HG02571 (cell line): ENCODE measurements around the gene SRRM5.
"Not testable (repeated sequence)": the region's sequence is repeated elsewhere in the genome, so short reads cannot be mapped to it uniquely, and the experiment has no call there.

Source experiments
- ATAC-seq: cut with Tn5 transposase; IDR thresholded peaks from one replicate; pipeline ENCODE4 v1.9.1; 2021; ENCODE audit warnings: mild to moderate bottlenecking, moderate library complexity; ENCODE audit not compliant: unreplicated experiment

Gene SRRM5

DNA sequence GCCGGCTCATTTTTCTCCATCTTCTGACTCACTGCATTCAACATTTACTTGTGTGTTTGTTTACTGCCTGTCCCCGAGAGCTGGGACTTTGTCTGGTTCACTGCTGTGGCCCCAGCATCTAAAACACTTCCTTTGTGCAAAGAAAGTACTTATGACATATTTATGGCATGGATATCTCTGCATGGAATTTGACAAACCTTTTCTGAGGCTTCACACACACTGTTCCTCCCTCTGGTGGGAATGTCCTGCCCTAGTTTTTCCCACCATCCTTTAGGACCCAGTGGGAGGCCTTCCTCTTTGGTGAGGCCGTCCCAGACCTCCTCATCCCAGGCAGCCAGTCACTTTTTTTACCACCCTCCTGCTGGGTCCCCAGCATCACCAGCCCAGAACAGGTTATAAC, 1.4 kb upstream of the SRRM5 start:
- ATAC-seq: no peak

DNA sequence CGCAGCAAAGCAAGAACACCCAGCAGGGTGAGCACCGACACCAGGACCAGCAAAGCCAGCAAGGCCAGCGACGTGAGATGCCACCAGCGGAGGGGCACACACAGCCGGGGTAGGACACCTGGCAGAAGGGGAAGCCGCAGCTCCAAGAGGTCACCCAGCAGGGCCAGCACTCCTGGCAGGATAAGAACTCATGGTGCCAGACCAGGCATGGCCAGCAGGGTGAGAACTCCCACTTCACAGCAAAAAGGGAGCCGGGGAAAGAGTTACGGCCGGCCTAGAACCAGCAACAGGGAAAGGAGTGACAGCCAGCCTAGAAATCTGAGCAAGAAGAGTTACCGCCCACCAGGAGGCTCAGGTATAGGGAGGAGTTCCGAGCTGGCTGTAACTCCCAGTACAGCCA, 486 bp downstream of the SRRM5 start:
- no peak for ATAC-seq

DNA sequence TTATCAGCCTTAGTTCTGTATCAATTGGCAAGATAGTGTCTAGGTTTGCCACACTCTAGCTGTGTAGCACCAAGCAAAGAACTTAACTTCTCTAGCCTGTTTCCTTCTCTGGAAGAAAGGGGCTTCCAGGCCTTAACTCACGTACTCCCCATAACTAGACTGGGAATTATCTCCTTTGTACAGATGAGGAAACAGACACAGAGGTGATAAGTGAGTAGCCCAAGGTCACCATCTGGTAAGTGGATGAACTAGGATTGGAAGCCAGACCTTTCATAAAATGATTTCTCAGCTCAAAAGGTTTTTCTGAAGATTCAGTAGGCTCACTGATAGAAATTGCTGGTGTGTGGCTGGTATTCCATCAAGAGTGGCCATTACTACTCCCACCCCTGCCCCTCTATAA, 4.4 kb downstream of the SRRM5 start:
- ATAC-seq: no peak

DNA sequence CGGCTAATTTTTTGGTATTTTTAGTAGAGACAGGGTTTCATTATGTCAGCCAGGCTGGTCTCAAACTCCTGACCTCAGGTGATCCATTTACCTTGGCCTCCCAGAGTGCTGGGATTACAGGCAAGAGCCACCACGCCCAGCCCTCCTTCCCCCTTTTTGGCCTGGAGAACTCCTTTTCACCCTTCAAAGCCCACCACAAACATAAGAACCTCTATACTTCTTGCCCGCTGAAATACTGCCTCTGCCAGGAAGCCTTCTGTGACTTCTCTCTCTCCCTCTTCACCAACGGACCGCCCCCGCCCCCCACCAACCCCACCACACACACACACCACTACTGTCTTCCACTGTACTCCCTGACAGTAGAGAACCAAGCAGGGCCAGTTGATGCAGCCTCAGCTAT, 5.1 kb downstream of the SRRM5 start:
- ATAC-seq: no peak

DNA sequence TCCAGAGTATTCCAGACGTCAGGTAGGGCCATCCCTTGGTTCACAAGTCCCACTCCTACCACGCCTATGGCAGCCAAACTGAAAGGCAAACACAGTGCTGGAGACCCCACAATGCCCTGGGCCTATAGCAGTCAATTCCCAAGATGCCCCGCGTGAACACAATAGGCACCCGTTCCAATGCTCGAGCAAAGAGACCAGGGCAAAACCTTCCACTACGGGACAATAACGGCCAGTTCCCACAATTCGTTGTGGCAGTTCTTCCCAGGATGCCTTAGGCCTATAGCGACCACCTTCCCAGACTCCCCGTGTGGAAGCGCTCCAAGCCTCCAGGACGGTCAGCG, 7.0 kb downstream of the SRRM5 start:
- peak; percentile 21 for ATAC-seq

DNA sequence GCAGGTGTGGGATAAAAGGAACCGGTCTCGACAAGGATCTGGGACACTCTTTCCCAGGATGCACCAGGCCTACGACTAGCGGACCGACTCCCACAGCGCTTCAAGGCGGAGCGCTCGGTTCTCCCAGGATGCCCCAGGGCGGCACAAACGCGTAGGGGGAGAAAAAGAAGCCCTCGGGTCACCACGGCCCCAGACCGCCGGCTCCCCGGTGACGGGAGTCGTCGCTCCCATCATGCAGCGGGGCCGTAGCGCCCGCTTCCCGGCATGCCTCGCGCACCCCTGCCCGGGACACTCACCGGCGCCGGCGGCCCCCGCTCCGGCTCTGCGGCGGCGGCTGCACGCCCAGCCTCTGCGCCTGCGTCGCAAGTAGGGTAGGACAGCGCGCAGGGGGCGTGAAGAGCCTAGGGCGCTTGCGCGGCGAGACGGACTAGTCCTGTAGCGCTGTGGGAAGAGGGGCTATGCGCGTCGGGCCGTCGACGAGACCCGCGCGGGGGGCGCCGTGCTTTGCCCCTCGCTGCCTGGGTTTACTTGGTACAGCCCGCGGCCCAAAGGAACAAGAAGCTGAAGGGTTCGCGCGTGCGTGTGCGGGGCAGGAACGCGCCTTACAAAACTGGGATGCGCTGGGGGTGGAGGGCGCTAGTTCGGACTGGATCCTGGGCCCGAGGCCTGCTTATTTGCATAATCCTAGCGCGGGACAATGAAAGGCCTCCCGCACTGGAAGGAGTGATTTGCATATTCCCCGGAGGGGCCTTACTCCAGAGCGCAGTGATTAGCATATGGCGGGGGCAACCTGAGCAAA, 7.6 kb downstream of the SRRM5 start, which contains the start of gene ZNF428:
TSS of gene ZNF428 (minus strand) at position 368 of the 799 bp plus-strand sequence. CDS start 5,325 bp downstream, outside the sequence.
- ATAC-seq: peak; percentile 74

DNA sequence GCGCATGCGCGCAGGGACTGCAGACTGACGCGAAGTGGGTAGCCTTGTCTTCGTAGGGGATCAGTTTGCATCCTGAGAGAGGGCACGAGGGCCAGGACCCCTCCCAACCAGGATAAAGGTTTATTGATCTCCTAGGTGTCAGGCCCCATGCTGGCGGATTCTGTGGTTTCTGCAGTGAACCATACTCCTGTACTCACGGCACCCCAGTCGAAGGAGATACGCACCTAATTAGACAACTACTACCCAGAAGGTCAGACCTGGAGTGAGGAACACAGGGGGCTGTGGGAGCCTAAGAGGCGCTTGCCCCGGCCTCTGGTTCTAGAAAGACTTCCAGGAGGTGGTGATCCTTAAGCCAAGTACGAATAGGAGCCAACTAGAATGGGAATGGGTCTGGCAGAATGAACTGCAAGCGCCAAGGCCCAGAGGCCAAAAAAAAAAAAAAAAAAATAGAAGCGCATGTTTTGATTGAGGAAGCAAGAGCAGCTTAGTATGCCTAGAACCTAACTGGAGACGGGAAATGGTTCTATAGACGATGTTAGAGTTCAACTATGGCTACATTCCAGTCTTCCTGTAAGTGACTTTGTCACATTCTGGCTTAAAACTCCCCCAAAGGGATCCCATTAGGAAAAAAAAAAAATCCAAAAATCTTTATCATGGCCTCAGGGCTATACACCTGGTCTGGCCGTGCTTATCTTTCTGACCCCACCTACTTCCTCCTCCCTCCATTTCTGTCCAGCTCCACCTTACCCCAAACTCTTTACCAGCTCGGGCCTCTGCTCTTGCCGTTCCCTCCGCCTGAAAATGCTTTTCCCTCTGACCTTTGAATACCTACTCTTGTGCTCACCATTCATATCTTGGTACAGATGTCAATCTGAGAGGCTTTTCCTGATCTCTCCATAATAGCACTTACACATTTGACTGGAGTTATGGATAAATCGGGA, 8.4 kb downstream of the SRRM5 start:
- no peak for ATAC-seq

DNA sequence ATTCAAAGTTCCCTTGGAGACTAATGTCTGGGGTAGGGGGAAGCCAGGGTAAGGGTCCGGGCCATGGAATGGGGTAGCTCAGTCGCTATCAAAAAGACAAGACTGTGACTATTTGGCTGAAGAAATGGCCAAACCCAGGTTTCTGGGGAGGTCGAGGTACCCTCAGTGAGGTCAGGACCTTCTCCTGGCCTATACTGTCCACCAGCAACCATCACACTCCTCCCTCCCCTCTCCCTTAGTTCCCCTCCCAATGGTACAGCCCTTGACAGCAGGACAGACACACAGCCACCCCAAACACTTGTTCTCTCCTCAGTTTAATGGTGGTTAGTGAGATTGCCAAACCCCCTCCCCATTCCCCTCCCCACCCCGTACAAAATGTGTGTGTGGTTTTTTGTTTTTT, 10.2 kb downstream of the SRRM5 start:
- no peak for ATAC-seq

DNA sequence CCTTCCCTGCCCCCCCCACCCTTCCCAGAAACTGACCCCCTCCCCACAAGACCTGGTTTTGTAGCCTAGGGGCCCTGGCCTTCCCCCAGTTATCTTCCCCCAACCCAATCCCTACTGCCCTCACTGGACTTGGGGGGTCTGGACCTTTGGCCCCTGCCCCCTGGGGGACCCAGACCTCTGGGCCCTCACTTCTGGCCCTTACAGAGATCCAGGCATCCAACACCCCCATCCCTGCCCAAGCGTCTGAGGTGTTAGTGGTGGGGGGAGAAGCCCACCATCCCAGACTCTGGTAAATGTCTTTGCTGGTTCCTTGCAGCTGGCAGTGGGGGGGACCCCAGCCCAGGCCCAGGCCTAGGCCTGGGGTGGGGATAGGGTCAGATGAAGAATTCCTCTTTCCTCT, 11.1 kb downstream of the SRRM5 start:
- ATAC-seq: no peak

DNA sequence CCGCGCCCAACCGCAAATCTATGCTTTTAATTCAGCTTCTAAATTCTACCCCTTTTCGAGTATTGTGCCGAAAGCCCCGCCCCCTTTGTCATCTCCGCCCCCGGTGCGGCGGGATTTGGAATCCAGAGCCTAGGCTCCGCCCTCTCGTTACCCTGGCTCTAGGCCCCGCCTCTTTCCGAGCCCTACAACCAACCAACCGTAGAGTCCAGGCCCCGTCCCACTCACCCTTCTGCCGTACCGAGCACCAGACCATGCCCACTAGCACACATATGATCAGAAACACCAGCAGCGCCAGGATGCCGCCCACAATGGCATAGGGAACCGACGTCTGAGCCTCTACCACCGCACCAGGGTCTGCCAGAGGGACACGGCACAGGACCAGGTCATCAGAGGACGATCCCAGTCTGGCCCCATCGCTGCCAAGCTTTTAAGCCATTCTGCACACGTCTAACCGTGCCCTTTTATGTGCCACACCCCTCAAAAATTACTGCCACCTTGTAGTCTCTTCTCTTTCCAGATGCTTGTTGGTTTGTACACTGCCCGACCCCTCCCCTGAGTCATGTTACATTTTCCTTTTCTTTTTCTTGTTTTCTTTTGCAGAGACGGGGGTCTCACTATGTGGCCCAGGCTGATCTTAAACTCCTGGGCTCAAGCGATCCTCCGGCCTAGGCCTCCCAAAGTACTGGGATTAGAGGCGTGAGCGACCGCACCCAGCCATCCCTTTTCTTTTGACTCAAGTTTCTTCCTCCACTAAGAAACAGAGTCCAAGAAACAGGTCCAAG, 12.2 kb downstream of the SRRM5 start:
- ATAC-seq: no peak

DNA sequence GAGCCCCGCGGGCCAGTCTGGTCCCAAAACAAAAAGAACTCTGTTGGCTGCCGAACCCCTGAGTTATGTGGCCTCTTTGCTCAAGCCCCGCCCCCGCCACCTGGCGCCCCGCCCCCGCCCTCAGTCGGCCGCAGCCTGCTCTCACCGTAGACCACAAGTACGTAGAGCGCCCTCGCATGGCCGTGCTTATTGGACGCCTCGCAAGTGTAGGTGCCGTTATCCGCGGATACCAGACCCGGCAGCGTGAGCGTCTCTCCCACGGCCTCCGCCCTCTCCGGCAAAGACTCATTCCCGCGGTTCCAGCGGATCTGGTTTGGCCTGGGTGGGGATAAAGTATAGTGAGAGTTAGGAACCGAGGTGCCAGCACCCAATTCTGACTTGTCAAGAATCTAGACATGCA, 13.0 kb downstream of the SRRM5 start:
- no peak for ATAC-seq

DNA sequence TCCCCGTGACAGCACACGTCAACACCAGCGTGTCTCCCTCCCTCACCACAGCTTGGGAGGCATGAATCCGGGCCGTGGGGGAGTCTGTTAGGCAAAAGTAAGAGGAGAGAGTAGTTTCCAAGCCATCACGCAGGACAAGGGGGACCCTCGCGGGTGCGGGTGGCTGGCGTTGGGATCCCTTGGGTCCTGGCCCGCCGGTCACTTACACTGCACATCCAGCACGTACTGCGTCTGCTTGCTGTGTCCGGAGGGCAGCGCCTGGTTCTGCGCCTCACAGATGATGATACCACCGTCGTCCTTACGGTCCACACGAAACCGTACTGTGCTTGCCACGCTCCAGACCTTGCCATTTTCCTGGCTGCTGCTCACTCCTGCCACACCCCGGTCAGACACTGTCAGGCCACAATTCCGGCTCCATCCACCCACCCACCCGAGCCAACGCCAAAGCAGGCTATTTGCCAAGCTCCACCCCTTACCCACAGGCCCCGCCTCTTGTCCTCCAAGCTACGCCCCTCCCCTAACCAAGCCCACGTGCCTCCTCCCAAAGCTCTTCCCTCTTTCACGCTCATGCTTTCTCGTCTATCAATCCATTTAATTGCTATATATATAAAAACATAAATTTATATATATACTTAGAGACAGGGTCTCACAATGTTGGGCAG, 14.2 kb downstream of the SRRM5 start:
- ATAC-seq: no peak

DNA sequence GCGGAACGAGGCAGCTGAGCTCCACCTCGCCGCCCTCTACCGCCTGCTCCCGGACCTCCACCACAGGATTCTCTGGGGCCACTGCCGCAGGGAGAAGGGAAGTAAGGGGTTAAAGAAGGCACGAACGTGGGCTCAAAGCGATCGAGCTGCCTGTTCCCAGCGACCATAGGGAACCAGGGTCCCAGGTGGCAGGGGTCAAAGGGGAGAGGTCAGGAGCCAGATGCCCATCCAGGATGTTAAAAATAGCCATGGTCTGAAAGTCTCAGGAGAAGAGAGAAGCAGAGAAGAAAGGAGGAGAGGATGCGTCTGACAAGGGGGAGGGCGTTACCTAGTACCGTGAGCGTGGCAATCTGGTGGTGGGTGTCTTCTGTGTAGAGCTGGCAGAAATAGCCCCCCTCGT, 14.9 kb downstream of the SRRM5 start:
- no peak for ATAC-seq

DNA sequence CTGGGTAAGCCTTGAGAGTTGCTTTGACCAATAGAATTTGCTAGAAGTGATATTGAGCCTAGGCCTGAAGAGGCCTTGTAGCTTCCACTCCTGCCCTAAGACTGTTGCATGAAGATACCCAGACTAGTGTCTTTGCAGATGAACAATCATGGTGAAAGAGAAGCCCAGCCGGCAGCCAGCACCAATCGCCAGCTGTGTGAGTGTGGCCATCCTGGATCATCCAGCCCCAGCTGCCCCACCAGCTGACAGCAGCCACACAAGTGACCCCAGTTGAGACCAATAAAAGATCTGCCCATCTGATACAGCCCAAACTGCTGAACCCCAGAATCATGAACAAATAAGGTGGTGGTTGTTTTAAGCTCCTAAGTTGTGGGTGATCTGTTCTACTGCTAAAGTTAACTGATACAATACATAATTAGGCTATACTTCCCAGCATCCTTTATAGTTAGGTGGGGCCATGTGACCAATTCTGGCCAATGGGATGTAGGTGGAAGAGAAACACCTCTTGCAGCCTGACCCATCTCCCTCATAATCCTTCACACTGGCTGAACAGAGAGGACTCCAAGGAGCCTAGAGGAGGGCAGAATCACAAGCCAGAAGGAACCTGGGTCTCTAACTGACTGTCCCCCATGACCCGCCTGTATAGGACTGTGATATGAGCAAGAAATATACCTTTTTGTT, 16.9 kb downstream of the SRRM5 start:
- no peak for ATAC-seq

DNA sequence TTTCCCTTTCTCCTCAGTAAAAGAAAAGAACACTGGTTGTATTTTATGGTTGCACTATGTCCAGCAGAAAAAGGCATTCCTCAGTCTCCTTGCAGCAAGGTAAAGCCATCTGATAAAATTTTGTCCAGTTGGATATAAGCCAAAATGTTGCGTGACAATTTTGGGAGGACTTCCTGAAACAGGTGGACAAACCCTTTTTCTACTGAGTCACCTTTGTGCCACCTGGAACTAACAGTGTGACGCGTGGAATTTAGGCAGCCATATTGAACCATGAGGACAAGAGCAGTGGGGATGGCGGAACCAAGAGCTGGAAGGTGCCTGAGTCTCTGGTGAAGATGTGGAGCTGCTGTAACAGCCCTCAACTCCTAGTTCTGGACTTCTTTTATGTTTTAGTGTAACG, 19.6 kb downstream of the SRRM5 start:
- ATAC-seq: no peak

DNA sequence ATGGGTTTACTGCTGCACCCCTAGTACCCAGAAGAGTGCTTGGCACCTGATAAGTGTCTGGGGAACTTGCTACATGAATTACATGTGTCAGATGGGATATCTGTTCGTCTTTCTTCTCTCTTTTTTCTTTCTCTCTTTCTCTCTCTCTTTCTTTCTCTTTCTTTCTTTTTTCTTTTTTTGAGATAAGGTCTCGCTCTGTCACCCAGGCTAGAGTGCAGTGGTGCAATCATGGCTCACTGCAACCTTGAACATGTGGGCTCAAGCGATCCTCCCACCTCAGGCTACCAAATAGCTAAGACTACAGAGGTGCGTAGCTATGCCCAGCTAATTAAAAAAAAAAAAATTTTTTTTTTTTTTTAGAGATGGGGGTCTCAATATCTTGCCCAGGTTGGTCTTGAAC, 21.6 kb downstream of the SRRM5 start:
- no peak for ATAC-seq

DNA sequence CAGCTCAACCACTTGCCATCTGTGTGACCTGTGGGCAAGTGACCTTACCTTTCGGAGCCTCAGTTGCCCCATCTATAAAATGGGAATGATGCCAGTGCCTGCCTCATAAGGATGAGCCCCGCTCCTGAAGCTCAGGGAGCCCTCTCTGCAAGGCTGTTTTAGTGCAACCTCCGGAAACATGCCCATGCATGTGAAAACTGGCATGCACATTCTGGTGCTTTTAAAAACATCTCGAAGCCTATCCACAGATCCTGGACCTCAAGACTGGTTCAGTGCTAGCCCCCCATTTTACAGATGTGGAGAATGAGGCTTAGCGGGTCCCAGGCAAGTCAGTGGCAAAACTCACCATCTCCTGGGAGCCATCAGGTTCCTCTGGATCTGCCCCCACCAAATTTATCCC, 22.2 kb downstream of the SRRM5 start:
- ATAC-seq: no peak

DNA sequence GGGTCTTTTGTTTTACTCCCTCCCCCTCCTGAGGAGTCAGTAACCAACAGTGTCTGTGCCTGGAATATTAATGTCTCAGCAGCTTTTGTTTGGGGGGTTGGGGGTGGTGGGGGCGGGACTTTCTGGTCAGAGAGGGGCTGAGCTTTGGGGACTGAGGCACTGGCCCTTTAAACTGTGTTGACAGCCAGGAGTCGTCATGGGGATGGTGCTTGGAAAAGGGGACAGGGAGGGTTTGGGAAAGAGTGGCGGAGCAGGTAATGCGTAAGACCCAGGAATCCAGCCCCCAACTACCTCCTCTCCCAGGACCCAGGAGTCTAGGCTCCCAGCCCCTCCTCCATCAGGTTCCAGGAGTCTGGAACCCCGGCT, 22.6 kb downstream of the SRRM5 start:
- ATAC-seq: no peak

DNA sequence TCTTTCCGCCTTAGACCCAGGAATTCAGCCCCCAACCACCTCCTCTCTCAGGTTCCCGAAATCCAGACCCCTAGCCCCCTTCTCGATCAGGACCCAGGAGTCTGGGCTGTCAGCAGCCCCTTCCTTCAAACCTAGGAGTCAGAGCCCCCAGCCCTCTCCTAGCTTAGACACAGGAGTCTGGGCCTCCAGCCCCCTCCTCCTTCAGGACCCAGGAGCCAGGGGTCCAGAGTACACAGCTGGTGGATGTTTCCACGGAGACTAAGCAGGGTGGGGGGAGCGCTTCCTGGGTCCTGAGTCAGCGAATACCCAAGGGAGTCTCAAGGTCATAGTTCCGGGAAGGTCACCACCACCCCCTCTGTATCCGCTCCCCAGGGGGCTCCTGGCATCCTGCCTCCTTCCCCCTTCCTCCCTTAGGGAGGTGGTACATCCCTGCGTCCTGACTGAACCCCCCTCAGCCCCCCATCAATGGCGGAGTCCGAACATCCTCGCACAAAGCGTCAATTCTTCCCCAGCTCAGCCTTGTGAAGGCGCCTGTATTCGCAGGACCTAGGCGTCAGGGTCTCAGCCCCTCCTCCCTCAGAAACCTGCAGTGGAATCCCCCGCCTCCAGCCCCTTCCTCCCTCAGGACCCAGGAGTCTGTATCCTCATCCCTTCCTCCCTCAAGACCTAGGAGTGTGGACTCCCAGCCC, 23.1 kb downstream of the SRRM5 start:
- no peak for ATAC-seq

DNA sequence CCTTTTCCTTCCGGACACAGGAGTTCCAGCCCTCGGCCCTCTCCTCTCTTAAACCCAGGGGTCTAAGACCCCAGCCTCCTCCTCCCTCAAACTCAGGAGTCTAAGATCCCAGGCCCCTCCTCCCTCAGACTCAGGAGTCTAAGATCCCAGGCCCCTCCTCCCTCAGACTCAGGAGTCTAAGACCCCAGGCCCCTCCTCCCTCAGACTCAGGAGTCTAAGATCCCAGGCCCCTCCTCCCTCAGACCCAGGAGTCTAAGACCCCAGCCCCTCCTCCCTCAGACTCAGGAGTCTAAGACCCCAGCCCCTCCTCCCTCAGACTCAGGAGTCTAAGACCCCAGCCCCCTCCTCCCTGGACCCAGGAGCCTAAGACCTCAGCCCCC, 23.7 kb downstream of the SRRM5 start:
- ATAC-seq: not testable (repeated sequence)
